MM.1S (cell line): ENCODE data around the gene SERPINI1.

ENCODE experiments used
- DNase-seq: peaks from one replicate; pipeline ENCODE4 v3.0.0-alpha.2; 2015
- H2AFZ ChIP-seq: fragments of 300-600 bp; sonication (generic); 2 replicates; pipeline ENCODE4 v1.6.0; 2016; ENCODE audit warnings: antibody characterized with exemption, low read length
- H3F3A ChIP-seq: fragments of 300-600 bp; sonication (generic); 2 replicates; pipeline ENCODE4 v1.6.1; 2016; ENCODE audit warnings: mild to moderate bottlenecking, antibody characterized with exemption, low read length, moderate library complexity, mixed read lengths; ENCODE audit not compliant: insufficient read depth
- H3K27ac ChIP-seq: fragments of 300-600 bp; sonication (generic); 2 replicates; pipeline ENCODE4 v1.5.1; 2016; ENCODE audit warnings: mild to moderate bottlenecking, low read length
- H3K27me3 ChIP-seq: fragments of 300-600 bp; sonication (generic); replicated peaks from 2 replicates; pipeline ENCODE4 v1.6.0; 2016; ENCODE audit warnings: low read length; ENCODE audit not compliant: insufficient read depth
- H3K36me3 ChIP-seq: fragments of 300-600 bp; sonication (generic); replicated peaks from 2 replicates; pipeline ENCODE4 v1.6.1; 2016; ENCODE audit warnings: mild to moderate bottlenecking, low read length, mixed read lengths; ENCODE audit not compliant: insufficient read depth
- H3K4me1 ChIP-seq: fragments of 300-600 bp; sonication (generic); 2 replicates; pipeline ENCODE4 v1.6.1; 2016; ENCODE audit warnings: low read length, mixed read lengths
- H3K4me2 ChIP-seq: fragments of 300-600 bp; sonication (generic); 2 replicates; pipeline ENCODE4 v1.6.0; 2016; ENCODE audit warnings: low read depth, low read length
- H3K4me3 ChIP-seq: fragments of 300-600 bp; sonication (generic); 2 replicates; pipeline ENCODE4 v1.5.1; 2016; ENCODE audit warnings: low read length, mixed read lengths
- H3K79me2 ChIP-seq: fragments of 300-600 bp; sonication (generic); 2 replicates; pipeline ENCODE4 v1.6.1; 2016; ENCODE audit warnings: mixed run types, low read length, mixed read lengths
- H3K9ac ChIP-seq: fragments of 300-600 bp; sonication (generic); 2 replicates; pipeline ENCODE4 v1.6.1; 2016; ENCODE audit warnings: low read length, mixed read lengths
- H3K9me2 ChIP-seq: fragments of 300-600 bp; sonication (generic); replicated peaks from 2 replicates; pipeline ENCODE4 v1.6.1; 2016; ENCODE audit warnings: mild to moderate bottlenecking, low read length, mixed read lengths; ENCODE audit not compliant: insufficient read depth
- H3K9me3 ChIP-seq: fragments of 300-600 bp; sonication (generic); replicated peaks from 2 replicates; pipeline ENCODE4 v1.6.1; 2016; ENCODE audit warnings: mild to moderate bottlenecking, low read length, mixed read lengths; ENCODE audit not compliant: insufficient read depth
- H4K20me1 ChIP-seq: fragments of 300-600 bp; sonication (generic); 2 replicates; pipeline ENCODE4 v1.6.1; 2016; ENCODE audit warnings: mild to moderate bottlenecking, low read length, moderate library complexity, mixed read lengths; ENCODE audit not compliant: insufficient read depth
- CTCF ChIP-seq: fragments of 300-600 bp; sonication (generic); IDR thresholded peaks from 2 replicates; pipeline ENCODE4 v1.5.1; 2016; ENCODE audit warnings: antibody characterized with exemption, low read length, mixed read lengths
- EZH2 ChIP-seq: fragments of 300-600 bp; sonication (generic); optimal IDR thresholded peaks from 2 replicates; pipeline ENCODE3; 2017; ENCODE audit warnings: low read depth, mild to moderate bottlenecking, antibody characterized with exemption, low read length, mixed read lengths
- EZH2phosphoT487 ChIP-seq: fragments of 300-600 bp; sonication (generic); IDR thresholded peaks from 2 replicates; pipeline ENCODE4 v1.6.1; 2018; ENCODE audit warnings: antibody characterized with exemption, low read length

Gene SERPINI1

GRCh38 chr3:167864552-167864874, 129.0 kb downstream of the SERPINI1 start:
- no peak overlapping the region for H2AFZ ChIP-seq
- H3K27ac ChIP-seq: no peak overlapping the region
- H3K9ac ChIP-seq: no peak overlapping the region
- no peaks in the 10 kb centered on the region for H3F3A ChIP-seq
- no peaks in the 10 kb centered on the region for H4K20me1 ChIP-seq
- no peaks in the 10 kb centered on the region for H3K4me1 ChIP-seq
- H3K36me3 ChIP-seq: no peaks in the 10 kb centered on the region
- no peaks in the 10 kb centered on the region for H3K9me3 ChIP-seq
- no peak overlapping the region for H3K4me3 ChIP-seq
- H3K79me2 ChIP-seq: no peaks in the 10 kb centered on the region
- H3K4me2 ChIP-seq: no peak overlapping the region
- TF ChIP-seq EZH2phosphoT487 (no peak), EZH2 (no peak), CTCF (no peak)
- no peaks in the 10 kb centered on the region for H3K9me2 ChIP-seq
- no peaks in the 10 kb centered on the region for H3K27me3 ChIP-seq
- DNase-seq: no peak

- Histone ChIP-seq H3K27me3 (no peaks in the 10 kb centered on the region), H3K9me2 (no peaks in the 10 kb centered on the region), H3K9ac (no peak overlapping the region), H3F3A (no peaks in the 10 kb centered on the region), H3K4me3 (no peak overlapping the region), H3K4me1 (no peaks in the 10 kb centered on the region), H2AFZ (no peak overlapping the region), H4K20me1 (no peaks in the 10 kb centered on the region), H3K27ac (no peak overlapping the region), H3K4me2 (no peak overlapping the region), H3K36me3 (no peaks in the 10 kb centered on the region), H3K9me3 (no peaks in the 10 kb centered on the region), H3K79me2 (no peaks in the 10 kb centered on the region)
- no peak for DNase-seq
- TF ChIP-seq EZH2 (no peak), CTCF (no peak), EZH2phosphoT487 (no peak)
These were observed 130.8 kb downstream of the SERPINI1 start for GRCh38 chr3:167866331-167866730.

GRCh38 chr3:167867981-167868380, 132.5 kb downstream of the SERPINI1 start:
- H4K20me1 ChIP-seq: no peaks in the 10 kb centered on the region
- H3K79me2 ChIP-seq: no peaks in the 10 kb centered on the region
- no peak overlapping the region for H3K4me3 ChIP-seq
- no peaks in the 10 kb centered on the region for H3K9me3 ChIP-seq
- no peak for DNase-seq
- no peak overlapping the region for H2AFZ ChIP-seq
- no peak overlapping the region for H3K4me2 ChIP-seq
- TF ChIP-seq EZH2phosphoT487 (no peak), EZH2 (no peak), CTCF (no peak)
- no peaks in the 10 kb centered on the region for H3F3A ChIP-seq
- H3K27ac ChIP-seq: no peak overlapping the region
- no peaks in the 10 kb centered on the region for H3K4me1 ChIP-seq
- H3K9me2 ChIP-seq: no peaks in the 10 kb centered on the region
- no peaks in the 10 kb centered on the region for H3K27me3 ChIP-seq
- no peaks in the 10 kb centered on the region for H3K36me3 ChIP-seq
- H3K9ac ChIP-seq: no peak overlapping the region
